GM19324 (cell line): ENCODE results near the gene ACVR2A.

Experiments
- ATAC-seq: cut with Tn5 transposase; IDR thresholded peaks from one replicate; pipeline ENCODE4 v1.9.1; 2021; ENCODE audit warnings: mild to moderate bottlenecking, moderate library complexity; ENCODE audit not compliant: unreplicated experiment, low FRiP score

Gene ACVR2A

DNA sequence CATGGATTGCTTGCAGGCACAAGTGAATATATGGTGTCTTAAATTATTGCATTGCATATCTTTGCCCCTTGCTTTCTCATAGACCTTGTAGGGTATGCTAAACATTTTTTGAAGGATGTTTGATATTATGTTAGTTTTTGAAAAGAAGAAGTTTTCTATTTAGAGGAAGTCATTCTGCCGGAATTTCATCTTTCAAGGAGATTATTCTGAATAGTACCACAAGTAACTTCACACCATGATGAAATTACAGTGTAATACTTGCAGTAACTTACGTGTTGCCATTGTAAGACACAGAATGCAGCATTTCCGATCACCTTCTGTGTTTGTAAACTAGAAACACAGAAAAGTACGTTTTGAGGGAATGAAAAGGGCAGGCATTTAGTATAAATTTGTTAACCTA is 71.9 kb downstream of the ACVR2A start:
- ATAC-seq = no peak

DNA sequence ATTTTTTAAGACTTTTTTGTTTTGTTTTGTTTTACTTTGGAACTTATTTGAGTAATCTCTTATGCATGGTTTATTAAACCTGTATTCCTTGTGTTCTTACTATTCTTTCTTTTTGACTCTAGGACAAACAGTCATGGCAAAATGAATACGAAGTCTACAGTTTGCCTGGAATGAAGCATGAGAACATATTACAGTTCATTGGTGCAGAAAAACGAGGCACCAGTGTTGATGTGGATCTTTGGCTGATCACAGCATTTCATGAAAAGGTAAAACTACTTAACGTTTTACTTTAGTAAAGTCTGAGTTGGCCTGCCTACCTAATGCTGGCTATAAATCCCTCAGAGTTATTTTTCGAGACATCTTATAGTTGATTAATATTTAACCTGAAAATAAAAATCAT is 72.3 kb downstream of the ACVR2A start:
- no peak for ATAC-seq

DNA sequence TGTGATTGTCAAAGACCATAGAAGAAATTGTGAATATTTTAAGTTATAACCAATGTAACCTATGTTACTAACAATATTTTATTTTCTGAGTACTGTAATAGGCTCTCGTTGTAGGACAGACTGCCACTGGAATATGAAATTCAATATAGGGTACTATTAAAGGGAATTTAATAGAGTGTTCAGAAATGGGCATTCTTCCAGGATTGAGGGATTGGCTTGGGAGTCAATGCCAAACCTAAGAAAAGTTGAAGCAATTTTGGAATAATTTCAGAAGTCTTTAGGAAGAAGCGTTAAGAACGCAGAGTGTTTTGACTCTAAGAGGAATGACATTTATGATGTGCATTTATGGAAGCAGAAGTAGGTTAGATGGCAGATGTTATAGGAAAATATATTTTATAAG is 79.0 kb downstream of the ACVR2A start:
- no peak for ATAC-seq

DNA sequence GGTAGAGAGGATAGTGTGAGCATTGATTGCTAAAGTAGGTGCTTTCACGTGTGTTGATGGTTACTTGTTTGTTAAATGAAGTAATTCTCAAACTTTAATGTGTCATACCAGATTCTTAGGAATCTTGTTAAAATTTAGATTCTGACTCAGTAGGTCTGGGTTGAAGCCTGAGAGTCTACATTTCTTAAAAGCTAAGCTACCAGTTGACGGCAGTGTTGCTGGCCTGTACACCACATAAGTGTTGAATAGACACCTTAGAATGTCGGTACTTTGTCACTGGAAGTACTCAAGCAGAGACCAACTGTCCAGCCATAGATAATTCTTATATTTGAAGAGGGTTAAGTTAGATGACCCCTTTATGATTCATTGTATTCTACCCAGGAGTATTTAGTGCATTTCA is 79.8 kb downstream of the ACVR2A start:
- ATAC-seq = no peak

DNA sequence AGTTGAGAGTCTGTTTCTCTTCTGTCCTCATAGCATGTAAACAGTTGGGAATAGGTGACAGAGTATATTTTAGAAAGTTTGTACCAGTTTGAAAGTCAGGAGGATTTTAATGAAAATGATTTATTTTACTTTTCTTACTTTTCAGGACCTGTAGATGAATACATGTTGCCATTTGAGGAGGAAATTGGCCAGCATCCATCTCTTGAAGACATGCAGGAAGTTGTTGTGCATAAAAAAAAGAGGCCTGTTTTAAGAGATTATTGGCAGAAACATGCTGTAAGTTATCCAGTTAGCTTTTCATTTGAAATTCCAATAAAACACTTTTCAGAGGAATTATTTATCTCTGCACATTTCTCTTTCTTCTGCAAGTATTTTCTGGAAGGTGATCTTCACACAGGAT is 81.1 kb downstream of the ACVR2A start:
- ATAC-seq = no peak

DNA sequence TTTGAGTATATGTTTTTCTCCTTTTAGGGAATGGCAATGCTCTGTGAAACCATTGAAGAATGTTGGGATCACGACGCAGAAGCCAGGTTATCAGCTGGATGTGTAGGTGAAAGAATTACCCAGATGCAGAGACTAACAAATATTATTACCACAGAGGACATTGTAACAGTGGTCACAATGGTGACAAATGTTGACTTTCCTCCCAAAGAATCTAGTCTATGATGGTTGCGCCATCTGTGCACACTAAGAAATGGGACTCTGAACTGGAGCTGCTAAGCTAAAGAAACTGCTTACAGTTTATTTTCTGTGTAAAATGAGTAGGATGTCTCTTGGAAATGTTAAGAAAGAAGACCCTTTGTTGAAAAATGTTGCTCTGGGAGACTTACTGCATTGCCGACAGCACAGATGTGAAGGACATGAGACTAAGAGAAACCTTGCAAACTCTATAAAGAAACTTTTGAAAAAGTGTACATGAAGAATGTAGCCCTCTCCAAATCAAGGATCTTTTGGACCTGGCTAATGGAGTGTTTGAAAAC is 82.3 kb downstream of the ACVR2A start:
- ATAC-seq = no peak

DNA sequence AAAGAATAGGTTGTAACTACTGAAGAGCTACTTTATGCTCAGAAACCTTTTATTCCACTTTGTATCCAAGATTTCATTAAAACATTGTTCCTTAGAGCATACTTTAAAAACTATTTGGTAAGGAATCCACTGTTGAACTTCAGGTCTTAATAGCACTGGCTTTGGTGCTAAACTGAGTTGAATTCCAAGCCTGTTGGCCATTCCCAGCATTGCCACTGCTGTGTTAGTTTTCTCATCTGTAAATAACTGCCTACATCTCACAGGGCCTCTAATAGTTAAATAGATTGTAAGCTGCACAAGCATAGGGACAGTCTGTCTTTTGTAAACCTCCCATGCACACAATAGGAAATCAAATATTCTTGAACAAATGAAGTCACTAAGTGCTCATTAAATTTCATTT is 89.1 kb downstream of the ACVR2A start:
- ATAC-seq = no peak

DNA sequence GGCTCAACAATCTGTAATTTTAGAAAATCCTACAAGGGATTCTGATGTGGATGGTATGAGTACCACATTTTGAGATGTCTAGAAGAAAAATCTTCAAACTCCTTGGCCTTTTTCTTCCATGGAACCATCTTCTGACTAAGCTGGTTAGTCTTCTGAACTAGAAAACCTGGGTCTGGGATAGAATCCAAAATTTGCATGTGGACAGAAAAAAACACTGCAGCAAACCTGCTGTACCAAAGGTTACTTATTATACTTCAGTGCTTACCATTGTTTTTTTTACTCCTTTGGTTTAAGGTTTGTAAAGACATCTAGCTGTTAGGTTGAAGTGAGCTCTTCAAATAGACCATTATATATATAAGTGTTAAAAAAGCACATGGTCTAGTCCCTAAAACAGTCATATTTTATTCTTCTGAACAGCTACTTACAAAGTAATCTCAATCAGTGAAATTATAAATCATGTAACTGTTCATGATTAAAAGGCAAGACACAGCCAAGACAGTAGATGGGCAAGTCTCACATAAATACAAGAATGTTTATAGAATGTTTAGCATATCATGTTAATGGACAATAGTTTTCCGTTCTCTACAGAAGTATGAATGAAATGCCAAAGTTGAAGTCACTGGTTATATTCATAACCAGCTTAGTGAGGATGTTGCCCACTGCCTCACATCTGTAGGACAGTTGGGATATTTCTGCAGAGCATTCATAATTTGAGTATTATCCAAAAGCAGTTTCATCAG is 90.2 kb downstream of the ACVR2A start:
- ATAC-seq = no peak

DNA sequence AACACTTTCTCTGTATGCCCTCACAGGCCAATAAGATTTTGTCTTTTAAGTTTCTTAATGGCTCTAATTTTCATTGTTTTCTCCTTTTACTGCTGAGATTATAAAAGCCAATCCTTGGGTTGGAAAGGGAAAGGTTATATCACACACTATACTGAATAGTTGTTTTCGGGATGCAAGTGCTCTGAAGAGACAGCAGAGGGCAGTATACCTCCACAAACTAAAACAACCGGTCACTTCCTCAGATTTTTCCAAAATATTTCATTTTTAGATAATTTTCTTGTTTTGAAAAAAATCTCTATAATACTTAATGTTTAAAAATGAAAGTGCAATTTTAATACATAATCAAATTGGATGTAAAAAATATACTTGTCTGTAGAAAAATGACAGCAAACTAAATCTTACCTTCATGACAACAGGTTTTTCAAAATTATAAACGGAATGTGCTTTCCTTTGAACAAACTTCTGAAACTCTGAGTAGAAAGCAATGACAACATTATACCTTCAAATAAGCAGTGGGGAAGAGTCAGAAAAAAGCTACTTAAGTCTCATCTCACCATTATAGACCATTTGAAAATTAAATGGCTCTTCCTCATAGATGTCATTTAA is 93.0 kb downstream of the ACVR2A start:
- ATAC-seq = peak; percentile 51

DNA sequence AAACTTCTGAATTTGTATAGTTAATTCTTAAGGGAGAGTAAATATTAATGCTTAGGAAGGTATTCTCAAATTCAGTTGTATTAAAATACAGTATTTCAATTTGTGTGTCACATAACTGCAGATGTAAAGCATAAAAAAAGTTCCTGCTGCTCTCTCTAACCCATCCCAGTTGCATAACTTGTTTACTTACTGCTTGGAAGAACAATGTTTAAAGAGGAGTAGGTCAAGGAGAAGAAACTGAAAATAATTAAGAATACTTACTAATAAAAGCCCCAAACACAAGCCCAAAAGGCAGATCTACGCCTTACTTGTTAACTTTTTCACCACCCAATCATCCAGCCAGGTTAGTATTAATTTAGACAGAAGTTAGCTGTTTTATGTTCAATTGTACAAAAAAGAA is 94.5 kb downstream of the ACVR2A start:
- ATAC-seq = no peak

DNA sequence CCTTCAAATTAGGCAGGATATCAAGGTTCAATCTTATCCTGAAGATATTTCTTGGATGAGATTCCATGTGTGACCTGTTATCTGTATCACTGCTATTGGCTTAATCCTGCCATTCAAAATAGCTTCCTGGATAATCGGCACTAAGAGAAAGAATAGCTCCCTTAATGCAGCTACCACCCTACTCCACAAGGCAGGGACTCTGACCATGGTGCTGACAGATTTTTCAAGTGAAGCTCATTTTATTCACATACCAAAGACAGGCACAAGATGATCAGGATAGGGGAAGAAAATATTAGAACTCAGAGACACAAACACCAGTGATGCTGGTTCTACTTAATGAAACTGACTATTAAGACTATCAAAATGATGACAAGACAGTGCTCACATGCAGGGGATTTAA is 100.8 kb downstream of the ACVR2A start:
- no peak for ATAC-seq

DNA sequence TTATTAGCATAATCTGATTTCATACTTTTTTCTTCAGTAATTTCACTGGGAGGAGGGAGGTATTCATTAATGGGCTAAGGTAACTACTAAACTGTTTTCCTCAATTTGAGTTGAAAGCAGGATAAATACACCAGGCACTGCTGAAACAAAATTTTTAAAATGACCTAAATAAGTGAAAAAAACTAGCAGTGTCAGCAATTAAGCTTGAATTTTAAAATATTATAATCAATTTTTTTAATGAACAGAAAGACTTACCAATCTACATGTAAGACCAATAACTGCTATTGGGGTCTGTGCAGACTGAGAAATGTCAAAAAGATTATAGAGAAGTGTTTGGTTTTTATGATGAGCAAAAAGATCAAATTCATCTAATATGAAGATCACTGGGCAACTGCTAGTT is 107.3 kb downstream of the ACVR2A start:
- no peak for ATAC-seq

DNA sequence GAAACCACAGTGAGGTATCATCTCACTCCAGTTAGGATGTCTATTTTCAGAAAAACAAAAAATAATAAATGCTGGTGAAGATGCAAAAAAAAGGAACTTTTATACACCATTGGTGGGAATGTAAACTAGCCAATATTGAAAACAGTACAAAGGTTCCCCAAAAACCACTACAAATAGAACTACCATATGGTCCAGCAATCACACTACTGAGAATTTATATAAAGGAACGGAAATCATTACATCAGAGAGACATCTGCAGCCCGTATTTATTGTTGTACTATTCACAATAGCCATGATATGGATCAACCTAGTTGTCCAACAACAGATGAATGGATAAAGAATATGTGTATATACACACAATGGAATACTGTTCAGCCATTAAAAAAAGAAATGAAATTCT is 123.7 kb downstream of the ACVR2A start:
- no peak for ATAC-seq

DNA sequence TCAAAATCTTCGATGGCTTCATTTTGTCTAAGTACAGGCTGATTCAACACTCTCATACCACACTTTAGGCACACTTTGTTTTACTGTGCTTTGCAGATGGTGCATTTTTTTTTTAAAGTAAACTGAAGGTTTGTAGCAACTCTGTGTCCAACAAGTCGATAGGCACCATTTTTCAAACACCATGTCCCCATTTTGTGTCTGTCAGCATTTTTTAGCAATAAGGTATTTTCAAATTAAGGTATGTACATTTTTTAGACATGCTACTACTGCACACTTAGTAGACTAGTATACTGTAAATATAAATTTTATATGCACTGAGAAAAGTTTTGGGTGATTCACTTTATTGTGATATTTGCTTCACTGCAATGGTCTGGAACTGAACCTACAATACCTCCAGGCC is 131.3 kb downstream of the ACVR2A start:
- no peak for ATAC-seq

DNA sequence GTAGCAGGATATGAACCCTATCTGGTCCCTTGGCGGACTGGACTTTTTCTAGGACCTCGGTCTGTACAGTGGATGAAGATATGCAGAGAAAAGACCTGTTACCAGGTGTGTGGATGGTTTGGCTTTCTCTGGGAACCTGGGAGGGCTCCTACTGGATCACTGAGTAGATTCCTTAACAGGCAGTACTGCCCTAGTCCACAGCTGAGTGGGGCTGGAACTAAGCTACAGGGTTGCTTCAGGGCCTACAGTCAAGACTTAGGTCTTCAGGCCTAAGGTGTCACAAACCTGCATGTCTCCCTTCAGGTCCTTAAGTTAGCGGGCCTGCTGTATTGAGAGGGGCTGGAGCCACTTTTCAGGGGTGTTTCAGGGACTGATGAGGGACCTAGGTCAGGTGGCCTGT is 132.8 kb downstream of the ACVR2A start:
- ATAC-seq = no peak
